ENCODE measurements around the gene PSME3IP1.

DNA sequence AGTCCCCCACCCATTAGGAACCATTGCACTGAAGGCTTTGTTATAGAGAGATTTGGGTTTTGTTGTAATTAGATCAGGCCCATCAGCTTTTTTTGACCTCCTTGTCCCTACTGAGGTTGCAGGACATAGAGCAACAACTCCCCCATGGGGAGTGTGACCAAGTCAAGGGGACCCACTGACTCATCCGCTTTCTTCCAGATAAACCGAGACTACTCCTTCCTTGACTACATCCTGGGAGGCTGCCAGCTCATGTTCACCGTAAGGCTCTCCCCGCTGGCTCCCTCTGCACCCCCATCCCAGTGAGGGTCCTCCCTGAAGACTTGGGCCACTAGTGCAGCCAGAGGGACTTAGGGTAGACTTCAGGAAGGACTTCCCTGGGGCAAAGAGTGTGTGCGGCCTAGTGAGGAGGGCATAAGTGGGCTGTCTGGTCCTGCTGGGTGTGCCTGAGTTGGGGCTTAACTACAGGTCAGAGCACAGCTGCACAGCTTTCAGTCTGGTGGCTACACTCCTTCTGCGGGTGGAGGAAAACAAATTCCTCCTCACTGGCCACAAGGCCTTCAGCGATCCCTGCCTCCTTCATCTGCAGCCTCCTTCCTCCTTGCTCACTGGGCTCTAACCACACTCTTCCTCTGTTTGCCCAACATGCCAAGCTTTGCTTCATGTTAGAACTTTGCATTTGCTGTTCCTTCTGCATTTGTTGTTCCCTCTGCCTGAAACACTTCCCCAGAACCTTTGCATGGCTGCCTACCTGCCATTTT, 62.4 kb downstream of the PSME3IP1 start:
- TF ChIP-seq CTCF (conservative IDR thresholded peaks at IDR 0.05; ENCODE audit: low read length) (no peak), EZH2phosphoT487 (IDR thresholded peaks at IDR 0.05; ENCODE audit: borderline replicate concordance) (no peak)
